GF-D8 (cell line): ENCODE data around the gene FBXO42.
"Not testable (repeated sequence)": the region's sequence is repeated elsewhere in the genome, so short reads cannot be mapped to it uniquely, and the experiment has no call there.

Source experiments
- DNase-seq: peaks from one replicate; lab custom pipeline; 2025; lab: John Stamatoyannopoulos, UW

FBXO42 gene

DNA sequence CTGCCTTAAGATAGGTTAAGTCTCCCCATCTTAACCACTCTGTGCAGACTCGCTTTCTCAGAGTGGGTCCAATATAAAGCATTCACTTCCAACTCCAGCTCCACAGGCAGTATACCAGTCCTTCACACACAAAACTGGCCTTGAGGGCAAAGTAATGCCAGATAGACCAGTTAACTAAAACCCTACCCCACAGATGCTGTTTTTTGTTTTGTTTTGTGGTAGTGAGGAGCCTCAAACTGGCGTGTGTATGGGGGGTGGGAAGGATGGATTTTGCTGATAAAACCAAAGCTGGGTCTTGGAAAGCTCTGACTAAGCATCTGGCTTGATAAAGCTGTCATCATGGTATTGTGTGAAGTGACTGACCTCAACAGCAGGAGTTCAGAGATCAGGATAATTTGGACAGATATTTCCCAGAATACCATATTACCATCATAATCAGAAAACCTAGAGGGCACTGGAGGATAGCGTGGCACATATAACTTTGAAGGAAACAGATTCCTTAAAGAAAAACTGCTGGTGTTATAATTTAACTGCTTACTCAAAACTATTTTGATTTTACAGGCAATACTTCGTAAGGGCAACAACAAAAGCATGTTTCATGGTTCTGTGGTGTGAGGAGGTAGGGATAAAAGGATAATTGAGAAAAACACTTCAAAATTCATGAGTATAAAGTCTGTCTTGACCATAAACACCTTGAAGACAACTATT, 85.7 kb downstream of the FBXO42 start:
- no peak for DNase-seq

DNA sequence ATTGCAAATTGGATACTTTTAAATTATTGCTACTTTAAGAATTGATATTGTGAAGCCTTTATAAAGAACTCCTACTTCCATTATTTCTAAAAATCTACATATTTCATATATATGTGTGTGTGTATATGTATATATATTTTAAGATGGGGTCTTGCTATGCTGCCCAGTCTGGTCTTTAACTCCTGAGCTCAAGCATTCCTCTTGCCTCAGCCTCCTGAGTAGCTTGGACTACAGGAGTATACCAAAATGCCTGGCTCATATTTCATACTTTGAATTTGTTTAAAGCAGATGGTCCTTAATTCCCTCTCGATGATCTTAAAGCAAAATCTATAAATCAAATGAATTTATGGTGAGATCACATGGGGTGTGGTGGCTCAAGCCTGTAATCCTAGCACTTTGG, 90.2 kb downstream of the FBXO42 start:
- no peak for DNase-seq

DNA sequence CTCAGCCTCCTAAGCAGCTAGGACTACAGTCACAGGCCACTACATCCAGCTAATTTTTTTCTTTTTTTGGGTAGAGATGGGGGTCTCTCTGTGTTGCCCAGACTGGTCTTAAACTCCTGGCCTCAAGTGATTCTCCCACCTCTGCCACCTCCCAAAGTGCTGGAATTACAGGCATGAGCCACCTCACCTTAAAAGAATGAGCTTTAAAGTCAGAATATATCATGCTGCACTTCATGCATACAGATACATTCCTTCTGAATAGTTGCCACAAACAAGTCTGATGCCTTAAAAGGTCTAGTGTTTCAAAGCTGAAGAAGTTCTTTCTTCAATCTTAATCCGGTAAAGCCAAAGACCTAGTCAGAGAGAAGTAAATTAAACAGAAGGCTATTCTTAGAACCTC, 91.5 kb downstream of the FBXO42 start:
- DNase-seq: no peak

DNA sequence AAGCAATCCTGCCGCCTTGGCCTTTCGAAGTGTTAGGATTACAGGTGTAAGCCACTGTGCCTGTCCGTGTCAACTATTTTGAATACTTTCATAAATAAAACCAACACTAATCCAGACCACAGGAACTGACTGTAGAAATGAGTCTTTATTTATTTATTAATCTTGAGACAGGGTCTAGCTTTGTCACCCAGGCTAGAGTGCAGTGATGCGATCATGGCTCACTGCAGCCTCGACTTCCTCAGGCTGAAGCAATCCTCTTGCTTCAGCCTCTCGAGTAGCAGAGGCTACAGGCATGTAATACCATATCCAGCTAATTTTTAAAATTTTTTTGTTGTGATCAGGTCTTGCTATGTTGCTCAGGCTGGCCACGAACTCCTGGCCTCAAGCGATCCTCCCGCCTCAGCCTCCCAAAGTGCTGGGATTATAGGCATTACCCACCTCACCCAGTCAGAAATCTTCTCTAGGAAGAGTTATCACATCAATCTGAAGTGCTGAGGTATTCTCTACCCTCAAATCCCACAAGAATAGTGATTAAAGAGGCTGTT, 93.6 kb downstream of the FBXO42 start:
- DNase-seq: no peak

DNA sequence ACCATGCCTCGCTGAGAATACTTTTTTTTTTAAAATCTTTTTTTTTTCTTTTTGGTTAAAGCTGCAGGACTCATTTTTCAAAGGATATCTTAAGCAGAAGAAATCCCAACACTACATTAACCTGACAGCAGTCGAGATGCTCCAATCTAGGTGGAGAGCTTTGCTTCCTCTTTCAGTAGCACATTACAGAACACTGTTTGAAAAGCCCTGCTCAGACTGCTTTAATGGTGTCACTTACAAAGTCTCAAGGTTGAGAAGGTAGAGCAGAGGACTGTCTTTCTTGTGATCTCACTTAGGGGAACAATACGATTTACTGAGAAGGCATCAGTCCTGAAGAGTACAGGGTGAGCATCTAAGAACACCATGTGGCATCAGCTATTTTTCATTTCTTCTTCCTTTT, 94.3 kb downstream of the FBXO42 start:
- no peak for DNase-seq

DNA sequence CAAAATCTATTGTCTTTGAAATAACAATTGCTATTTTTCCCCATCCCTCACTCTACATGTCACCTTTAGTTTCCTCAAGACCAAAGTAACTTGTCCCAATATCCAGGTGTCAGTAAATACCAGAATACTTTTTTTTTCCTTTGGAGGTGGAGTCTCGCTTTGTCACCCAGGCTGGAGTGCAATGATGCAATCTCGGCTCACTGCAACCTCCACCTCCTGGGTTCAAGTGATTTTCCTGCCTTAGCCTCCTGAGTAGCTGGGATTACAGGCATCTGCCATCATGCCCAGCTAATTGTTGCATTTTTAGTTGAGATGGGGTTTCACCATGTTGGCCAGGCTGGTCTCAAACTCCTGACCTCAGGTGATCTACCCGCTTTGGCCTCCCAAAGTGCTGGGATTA, 94.7 kb downstream of the FBXO42 start:
- not testable (repeated sequence) for DNase-seq

DNA sequence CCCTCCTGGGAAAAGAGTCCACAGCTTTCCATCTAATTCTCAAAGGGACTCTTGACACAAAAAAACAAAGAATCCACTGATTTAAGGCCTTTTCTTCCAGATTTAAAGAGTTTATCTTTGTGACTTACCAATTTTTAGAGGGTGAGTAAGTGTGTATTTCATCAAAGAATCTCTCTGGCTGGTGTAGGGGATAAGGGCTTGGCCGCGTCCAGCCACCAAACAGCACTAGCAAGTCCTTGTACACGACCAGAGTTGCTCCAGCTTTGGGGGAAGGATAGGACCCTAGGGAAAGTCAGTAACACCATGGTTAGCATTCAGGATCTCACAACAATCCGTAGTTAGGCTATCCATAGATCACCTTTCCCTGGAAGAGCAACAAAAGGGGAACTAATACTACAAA, 95.8 kb downstream of the FBXO42 start:
- no peak for DNase-seq

DNA sequence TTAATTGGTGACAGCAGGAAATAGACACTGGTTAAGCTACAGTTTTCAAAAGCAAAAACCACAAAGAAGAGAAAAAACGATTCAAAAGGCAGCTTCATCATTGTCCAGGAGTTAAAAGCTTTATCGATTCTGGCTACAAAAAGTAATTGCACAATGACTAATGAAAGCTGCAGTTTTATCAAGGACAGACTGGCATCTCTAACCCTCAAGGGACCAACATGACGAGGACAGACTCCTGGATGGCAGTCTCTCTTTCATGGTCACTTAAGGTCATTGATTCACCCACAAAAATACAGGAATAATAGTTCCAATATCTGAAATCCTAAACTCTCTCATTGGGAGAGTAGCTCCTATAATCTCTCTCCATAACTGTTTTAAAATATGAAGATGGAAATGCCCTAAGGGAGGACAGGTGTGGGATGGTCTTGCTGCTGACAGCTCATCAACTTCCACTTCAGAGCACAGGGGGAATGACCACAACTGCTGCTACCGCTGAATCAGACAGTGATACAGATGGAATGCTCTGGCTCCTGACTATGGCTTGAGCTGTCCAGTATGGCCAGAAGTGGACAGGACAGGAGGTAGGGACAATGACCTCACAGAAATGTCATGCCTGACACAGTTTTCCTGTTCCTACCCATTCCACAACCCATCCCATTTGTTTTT, 97.9 kb downstream of the FBXO42 start:
- DNase-seq: no peak

DNA sequence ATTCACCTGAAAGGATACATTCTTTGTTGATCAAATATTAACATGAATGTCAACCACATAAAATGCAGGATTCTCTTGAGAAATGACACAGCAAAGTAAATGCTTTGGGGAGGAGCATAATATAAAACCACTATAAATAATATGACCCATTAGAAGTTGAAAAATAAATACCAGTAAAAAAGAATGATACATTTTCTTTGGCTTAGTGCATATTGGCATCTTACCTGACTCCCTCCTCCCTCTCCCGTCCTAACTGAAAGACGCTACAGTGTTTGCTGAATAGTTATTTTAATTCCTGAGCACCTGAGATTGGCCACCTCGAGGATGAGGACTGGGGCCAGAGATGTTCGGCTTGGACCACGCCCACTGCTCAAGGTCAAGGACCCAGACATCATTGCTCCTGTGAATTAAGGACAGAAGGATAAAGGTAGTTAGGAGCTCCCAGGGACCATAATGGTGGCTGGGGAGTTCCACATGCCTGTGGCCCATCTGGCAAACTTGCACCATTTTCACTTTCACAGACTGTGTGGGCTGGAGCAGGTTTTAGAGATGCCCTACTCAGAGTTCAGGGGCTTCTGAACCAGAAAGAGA, 98.9 kb downstream of the FBXO42 start:
- DNase-seq: no peak

DNA sequence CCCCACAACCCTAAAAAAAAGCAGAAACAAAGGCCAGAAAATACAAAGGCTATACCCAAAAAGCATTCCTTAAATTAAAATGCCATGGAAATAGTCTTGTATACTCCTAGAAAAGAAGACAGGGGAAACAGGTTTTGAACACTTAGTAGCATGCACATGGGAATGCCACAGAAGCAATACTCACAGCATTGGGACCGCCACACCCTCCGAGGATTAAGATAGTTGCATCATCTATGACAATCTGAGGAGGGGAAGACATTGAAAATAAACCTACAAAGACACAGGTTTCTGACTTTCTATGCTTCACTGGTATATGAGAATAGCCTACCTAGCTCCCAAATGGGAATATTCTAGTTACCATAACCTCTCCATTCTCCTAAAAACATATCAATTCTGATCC, 99.4 kb downstream of the FBXO42 start:
- no peak for DNase-seq

DNA sequence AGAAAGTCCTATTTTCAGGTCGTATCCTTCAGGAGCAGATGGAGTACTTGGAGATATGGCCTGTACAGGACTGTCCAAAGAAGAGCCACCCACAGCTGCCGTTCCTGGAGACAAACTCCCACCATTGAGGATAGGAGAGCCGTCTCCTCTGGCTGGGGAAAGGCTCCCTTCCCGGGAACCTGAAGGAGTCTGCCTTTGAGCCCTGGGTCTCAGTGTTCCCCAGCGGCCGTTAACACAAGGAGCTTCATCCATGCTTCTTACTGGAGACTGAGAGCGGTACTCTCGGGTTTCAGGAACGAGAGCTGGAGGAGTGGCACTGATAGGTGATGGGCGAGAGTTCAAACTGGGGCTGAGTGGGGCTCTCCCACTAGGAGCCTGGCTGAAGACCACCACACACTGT, 100.9 kb downstream of the FBXO42 start:
- no peak for DNase-seq

DNA sequence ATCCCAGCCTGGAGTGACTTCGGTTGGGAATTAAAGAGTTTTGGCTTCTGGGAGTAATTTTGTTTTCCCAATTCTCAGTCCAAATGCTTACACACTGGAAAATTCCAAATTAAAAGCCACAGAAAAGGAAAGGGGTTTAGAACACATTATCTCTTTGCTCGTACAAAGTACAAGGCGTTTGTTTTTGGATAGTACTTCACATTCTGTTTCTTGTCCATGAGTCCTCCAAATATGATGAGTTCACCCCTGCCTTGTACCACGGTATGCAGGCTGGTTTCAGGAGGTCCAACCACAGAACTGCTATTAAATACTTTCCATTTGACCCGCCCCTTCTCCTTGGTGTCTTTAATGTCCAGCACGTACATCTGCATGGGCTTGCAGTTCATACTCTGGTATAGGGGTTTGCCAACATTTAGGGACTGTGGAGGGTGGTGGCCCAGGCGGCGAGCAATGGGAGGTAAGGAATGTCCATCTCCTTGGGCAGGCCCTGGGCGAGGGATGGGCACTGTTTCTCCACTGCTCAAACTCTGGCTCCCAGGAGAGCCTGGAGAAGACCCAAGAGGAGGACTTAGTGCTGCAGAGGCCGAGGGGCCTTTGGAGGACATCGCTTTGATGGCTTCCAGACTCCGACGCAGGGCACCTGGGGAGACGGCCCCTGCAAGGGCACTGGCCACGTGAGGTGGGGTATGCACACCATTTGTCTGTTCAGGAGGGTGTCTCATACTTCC, 101.6 kb downstream of the FBXO42 start:
- DNase-seq: no peak

DNA sequence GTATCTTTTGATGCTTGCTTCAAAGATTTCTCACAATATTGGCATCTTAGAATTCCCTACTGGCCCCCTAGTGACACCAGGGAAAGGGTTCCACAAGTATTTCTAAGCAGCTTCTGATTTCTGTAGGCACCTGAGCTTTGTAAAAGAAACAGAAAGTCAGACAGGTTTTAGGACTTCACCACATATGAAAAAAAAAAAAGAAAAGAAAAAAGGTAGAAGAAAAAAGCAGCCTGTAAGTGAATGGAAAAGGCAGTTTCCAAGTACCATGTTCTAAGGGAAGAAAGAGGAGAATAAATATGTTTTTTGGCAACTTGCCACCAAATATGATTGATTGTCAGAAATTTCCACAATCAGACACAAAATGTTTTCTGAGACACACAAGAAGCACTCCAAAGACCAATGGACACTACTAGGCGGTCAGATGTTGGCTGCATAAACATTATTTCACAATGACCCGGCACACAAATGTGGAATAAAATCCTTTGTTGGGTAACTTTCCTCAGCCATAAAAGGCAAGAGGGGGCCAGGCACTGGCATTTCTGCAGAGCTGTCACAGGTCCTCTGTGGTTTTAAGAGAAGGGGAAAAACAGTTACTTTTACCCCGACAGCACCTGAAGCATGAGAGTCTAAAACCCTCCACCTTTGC, 102.6 kb downstream of the FBXO42 start:
- DNase-seq: peak; percentile 49

DNA sequence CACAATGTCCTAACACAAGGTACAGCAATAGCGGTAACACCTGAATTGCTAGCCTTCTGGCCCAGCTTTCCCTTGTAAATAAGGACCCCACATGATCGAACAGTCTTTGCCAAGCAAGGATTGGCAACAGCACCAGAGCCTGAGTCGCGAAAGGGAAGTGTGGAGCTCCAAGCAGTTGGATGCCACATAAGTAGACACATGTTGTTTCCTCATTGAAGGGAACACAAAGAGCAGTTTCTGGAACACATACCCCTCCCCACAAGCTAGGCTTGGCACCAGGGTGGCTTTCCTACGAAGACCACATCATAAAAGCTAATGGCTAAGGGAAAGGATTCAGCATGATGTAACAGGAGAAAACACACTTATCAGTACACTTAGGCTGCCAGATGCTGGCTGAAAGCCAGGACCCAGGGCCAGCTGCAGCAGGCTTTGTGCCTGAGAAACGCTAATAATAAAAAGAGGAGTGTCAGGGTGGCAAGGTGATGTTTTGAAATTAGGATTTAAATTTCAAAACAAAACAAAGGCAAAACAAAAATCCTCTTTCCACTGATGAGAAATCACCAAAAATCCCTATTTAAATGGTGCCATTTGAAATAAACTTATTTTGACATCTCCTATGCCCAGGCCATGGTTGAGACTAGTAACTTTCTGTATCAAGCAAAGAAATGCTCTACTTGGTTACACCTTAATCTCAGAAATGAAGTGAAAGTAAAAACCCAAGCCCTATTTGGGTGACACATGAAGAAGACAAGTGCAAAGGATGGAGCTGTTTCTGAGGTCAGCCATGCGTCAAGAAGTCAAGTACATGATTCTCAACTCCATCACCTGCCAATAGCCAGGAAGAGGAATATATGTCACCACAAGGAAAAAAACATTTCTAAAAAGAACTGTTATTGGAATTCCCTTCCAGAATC, 103.4 kb downstream of the FBXO42 start:
- DNase-seq: peak; percentile 98

DNA sequence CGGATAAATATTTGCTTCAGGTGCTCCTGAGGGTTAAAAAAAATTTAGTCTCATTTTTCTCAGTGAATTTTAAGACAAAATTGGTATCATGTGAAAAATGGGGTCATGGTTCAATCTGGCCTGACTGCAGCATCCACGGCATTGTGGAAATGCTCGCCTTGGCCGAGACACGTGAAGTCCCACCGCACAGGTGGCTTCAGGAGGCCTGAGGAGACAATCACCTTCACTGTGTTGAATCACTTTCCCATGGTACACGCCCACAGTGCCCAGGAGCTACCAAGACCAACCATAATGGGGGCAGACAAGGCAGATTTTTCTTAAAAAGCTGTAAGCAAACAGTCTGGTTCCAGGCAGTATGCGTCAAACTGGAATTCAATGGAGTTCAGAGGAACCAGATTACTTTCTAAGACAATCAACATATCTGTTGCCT, 104.3 kb downstream of the FBXO42 start:
- no peak for DNase-seq

DNA sequence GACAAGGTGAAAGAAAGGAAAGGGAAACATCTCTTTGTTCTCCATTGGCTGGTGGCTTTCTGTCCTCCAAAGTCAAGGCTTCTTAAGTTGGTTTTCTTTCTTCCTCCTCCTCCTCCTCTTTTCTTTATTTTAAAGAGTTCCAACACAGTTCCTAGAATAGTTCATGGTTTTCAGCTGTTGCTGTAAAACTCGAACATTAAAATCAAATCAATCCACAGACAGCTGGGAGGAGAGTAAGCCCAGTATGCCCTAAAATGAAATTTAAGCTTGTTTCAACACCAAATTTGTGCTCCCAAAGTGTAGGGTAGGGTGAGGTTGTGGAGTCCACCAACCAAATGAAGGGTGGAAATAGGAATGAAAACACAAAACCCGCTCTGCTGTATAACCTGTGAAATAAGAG, 104.8 kb downstream of the FBXO42 start:
- DNase-seq: no peak

DNA sequence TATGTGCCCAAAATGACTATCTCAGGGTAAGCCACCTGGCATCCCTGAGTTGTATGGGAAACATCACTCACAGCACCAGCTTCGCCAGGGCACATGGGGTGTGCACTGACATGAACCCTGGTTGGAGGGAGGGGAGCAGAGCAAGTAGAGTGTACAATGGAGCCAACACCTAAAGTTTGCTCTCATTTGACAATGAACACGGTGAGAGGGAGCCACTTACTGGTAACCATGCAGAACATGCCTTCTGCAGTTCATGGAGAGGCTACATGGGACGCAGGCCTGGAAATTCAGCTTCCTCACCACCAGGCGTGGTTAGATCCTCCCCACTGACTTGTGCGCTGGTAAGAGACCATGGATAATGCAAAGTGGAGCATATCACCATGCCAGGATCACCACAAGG, 105.3 kb downstream of the FBXO42 start:
- no peak for DNase-seq

DNA sequence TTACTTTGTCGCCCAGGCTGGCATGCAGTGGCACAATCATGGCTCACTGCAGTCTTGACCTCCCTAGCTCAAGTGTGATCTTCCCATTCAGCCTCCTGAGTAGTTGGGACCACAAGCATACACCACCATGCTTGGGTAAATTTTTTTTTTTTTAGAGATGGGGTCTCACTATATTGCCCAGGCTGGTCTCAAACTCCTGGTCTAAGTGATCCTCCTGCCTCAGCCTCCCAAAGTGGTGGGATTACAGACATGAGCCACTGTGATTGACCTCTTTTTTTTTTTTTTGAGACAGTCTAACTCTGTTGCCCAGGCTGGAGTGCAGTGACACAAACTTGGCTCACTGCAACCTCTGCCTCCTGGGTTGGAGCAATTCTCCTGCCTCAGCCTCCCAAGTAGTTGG, 106.0 kb downstream of the FBXO42 start:
- not testable (repeated sequence) for DNase-seq

DNA sequence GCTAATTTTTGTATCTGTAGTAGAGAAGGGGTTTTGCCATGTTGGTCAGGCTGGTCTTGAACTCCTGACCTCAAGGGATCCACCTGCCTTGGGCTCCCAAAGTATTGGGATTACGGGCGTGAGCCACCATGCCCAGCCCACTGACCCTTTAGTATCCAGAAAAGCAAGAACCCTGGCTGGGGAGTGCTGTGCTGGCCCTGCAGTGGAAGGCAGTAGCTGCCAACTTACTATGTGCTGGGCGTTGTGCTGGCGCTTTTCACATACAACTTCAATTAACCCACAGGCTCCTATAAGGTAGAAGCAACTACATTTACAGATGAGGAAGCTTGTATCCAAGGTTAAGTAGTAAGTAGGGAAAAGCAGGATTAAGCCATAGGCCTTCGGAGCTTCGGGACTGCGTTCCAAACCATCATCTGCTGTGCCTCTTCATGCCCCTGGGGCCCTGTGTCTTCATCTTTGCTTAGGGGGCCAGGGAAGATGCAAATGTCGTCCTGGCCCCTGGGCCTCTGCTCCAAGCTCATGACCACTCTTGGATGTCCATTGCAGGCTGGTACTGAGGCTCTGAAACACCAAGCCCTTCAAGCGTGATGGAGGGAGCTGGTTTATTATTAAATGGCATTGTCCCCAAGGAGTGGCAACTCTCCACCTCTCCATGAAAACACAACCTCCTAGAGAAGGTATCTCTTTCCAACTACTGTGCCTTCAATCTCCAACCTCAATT, 106.6 kb downstream of the FBXO42 start:
- DNase-seq: no peak

DNA sequence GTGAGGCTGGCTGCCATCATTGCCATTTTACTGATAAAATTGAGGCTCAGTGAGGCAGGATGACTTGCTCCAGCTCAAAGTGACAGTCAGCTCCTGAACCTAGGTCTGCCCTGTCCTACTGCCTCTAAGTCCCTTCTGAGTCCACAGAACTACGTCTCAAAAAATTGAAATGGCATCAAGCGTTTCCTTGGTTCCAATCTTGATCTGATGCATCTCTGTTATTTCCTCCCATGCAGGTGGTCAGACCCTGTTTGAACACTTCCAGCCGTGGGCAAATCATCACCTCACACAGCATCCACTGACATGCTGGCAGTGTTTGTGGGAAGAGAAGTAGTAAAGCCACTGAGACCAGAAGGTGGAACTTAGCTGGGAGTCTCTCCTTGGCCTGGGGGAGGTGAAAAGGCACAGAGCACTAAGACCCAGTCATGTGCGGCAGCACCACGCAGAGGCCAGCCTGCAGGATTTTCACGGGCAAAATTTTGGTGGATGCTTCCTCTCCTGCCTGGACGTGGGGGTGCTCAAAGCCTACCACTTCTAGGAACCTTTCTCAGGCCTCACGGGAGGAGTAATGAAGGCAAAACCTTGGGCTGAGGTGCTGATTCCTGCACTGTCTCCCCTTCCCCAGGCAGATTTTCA, 107.5 kb downstream of the FBXO42 start:
- no peak for DNase-seq
